Gastroesophageal sphincter (tissue), 4 donors: Measurements from ENCODE around the gene HPSE2. TPM values are rescaled to one million over a fixed set of nuclear protein-coding genes. Genes with fewer than 3 reads are reported as not detected.
"Not testable (repeated sequence)": the region's sequence is repeated elsewhere in the genome, so short reads cannot be mapped to it uniquely, and the experiment has no call there.

Source experiments
- ATAC-seq: fragments of 150-250 bp; one replicate; pipeline ENCODE4 v1.9.1; 2016; ENCODE audit warnings: mild to moderate bottlenecking, moderate library complexity
- H3K27ac ChIP-seq, 4 donors: fragments of 200-600 bp; sonication (generic) in 3 of 4; 1 replicate in 3 of 4; 2 replicates in 1 of 4; pipeline ENCODE4 v1.5.1; 2016 to 2019
- H3K27me3 ChIP-seq: fragments of 200-600 bp; sonication (generic); one replicate; pipeline ENCODE4 v1.5.1; 2019
- H3K36me3 ChIP-seq, 2 donors: fragments of 200-600 bp; sonication (generic); one replicate each; pipeline ENCODE4 v1.5.1; 2019; ENCODE audit warnings: control low read depth in 1 of 2
- H3K4me1 ChIP-seq, 3 donors: fragments of 200-600 bp; sonication (generic); 1 replicate in 2 of 3; 2 replicates in 1 of 3; pipeline ENCODE4 v1.5.1; 2016 to 2019; ENCODE audit warnings: control low read depth in 2 of 3
- H3K4me3 ChIP-seq, 2 donors: fragments of 200-600 bp; sonication (generic); one replicate each; pipeline ENCODE4 v1.5.1; 2019; ENCODE audit warnings: mild to moderate bottlenecking in 1 of 2, moderate library complexity in 1 of 2
- H3K9me3 ChIP-seq, 3 donors: fragments of 200-600 bp; sonication (generic); one replicate each; pipeline ENCODE4 v1.5.1; 2017 to 2019; ENCODE audit warnings: control low read depth in 2 of 3
- EP300 ChIP-seq: sonication (generic); formaldehyde crosslinking; IDR thresholded peaks from one replicate; pipeline ENCODE4 v1.6.1; 2017; ENCODE audit warnings: antibody characterized with exemption, mild to moderate bottlenecking
- POLR2A ChIP-seq, 2 donors: fragments of 450-650 bp; IDR thresholded peaks; one replicate each; pipeline ENCODE4 v1.6.1; 2017; ENCODE audit warnings: antibody characterized with exemption in 2 of 2, mild to moderate bottlenecking in 2 of 2, moderate library complexity in 1 of 2
- POLR2AphosphoS5 ChIP-seq: sonication (generic); formaldehyde crosslinking; IDR thresholded peaks from one replicate; pipeline ENCODE4 v1.6.1; 2017; ENCODE audit warnings: antibody characterized with exemption
- WGBS, 2 donors: methylation state at CpG; one replicate each; pipeline ENCODE4 v1.1.5; 2018; ENCODE audit warnings: low coverage in 1 of 2; 5-methylcytosine and 5-hydroxymethylcytosine counted together
- total RNA-seq, 4 donors: library from RNA; depleted of rRNA; stranded (reverse); fragments of >200 nt; gene quantifications; one replicate each; pipeline ENCODE4 v1.1.0, GENCODE V29; 2016
- TF ChIP-seq, protein P1 (sequence below), 4 experiments: fragments of 200-600 bp in 2 of 4; fragments of 450-650 bp in 2 of 4; sonication (generic) in 1 of 4; IDR thresholded peaks; one replicate each; pipeline ENCODE4 v1.5.1; 2017 to 2019; ENCODE audit warnings: antibody characterized with exemption in 4 of 4, mild to moderate bottlenecking in 2 of 4, moderate library complexity in 2 of 4

HPSE2 gene
- total RNA-seq, 4 donors from 2014 or later: 19.1 to 74.5 (median 58.8) TPM

DNA sequence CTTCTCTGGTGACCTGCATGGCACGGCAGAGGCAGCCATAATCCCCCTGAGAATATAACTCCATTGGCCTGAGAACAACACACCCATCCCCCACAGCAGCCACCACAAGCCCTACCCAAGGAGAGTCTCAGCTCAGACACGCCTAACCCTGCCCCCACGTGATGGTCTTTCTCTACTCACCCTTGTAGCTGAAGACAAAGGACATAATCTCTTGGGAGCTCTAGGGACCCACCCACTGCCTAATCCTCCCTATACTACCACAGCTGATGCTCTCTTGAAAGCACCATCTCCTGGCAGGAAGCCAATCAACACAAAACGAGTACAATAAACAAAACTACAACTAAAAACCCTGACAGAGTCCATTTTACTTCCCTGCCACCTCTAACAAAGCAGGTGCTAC lies 30.7 kb upstream of the HPSE2 start:
- ATAC-seq: no peak
- no peak overlapping the region for H3K4me3 ChIP-seq

DNA sequence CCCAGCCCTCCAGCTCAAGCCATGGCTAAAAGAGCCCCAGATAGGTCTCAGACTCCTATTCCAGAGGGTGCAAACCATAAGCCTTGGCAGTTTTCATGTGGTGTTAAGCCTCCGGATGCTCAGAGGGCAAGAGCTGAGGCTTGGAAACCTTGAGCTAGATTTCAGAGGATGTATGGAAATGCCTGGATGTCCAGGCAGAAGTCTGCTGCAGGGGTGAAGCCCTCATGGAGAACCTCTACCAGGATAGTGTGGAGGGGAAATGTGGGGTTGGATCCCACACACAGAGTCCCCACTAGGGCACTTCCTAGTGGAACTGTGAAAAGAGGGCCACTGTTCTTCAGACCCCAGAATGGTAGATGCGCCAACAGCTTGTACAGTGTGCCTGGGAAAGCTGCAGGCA lies 13.2 kb upstream of the HPSE2 start:
- Histone ChIP-seq H3K27ac (no peak overlapping the region), H3K36me3 (no peaks in the 10 kb centered on the region), H3K4me1 (peaks cover 0 to 16% (median 0%) of the 10 kb centered on the region in 3 donors), H3K9me3 (peaks cover 0 to 7% (median 0%) of the 10 kb centered on the region in 3 donors), H3K4me3 (no peak overlapping the region), H3K27me3 (no peaks in the 10 kb centered on the region)
- ATAC-seq: no peak
- no peak for TF ChIP-seq POLR2AphosphoS5
- no peak for TF ChIP-seq EP300
- no peak for TF ChIP-seq POLR2A (IDR thresholded peaks at IDR 0.05)
- TF ChIP-seq, protein P1, sequence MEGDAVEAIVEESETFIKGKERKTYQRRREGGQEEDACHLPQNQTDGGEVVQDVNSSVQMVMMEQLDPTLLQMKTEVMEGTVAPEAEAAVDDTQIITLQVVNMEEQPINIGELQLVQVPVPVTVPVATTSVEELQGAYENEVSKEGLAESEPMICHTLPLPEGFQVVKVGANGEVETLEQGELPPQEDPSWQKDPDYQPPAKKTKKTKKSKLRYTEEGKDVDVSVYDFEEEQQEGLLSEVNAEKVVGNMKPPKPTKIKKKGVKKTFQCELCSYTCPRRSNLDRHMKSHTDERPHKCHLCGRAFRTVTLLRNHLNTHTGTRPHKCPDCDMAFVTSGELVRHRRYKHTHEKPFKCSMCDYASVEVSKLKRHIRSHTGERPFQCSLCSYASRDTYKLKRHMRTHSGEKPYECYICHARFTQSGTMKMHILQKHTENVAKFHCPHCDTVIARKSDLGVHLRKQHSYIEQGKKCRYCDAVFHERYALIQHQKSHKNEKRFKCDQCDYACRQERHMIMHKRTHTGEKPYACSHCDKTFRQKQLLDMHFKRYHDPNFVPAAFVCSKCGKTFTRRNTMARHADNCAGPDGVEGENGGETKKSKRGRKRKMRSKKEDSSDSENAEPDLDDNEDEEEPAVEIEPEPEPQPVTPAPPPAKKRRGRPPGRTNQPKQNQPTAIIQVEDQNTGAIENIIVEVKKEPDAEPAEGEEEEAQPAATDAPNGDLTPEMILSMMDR (IDR thresholded peaks at IDR 0.05): no peak
- 88 to 100% methylated on average over 1 of the region's 2 CpGs for WGBS, 2 donors

More for the DNA sequence above, 30.7 kb upstream of the HPSE2 start:
- Histone ChIP-seq H3K9me3 (peaks cover 0 to 15% (median 0%) of the 10 kb centered on the region in 3 donors), H3K4me1 (no peaks in the 10 kb centered on the region), H3K27me3 (no peaks in the 10 kb centered on the region), H3K36me3 (no peaks in the 10 kb centered on the region), H3K27ac (no peak overlapping the region)
- WGBS, 2 donors: 50% methylated on average over 2 of the region's 4 CpGs; no CpG with 5 or more reads in 1 of the 2 donors
- TF ChIP-seq POLR2AphosphoS5: no peak
- no peak for TF ChIP-seq POLR2A (IDR thresholded peaks at IDR 0.05)
- no peak for TF ChIP-seq EP300
- TF ChIP-seq, protein P1 (IDR thresholded peaks at IDR 0.05): no peak

DNA sequence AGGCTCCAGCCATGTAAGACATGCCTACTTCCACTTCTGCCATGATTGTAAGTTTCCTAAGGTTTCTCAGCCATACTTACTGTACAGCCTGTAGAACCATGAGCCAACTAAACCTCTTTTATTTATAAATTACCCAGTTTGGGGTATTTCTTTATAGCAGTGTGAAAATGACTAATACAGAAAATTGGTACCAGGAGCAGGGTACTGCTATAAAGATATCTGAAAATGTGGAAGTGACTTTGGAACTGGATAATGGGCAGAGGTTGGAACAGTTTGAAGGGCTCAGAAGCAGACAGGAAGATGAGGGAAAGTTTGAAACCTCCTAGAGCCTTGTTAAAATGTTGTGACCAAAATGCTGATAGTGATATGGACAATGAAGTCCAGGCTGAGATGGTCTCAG lies 12.2 kb upstream of the HPSE2 start:
- not testable (repeated sequence) for H3K27me3 ChIP-seq, H3K36me3 ChIP-seq, H3K27ac ChIP-seq, H3K4me3 ChIP-seq, H3K9me3 ChIP-seq, ATAC-seq
- H3K4me1 ChIP-seq: peaks cover 0 to 16% (median 0%) of the 10 kb centered on the region in 3 donors

DNA sequence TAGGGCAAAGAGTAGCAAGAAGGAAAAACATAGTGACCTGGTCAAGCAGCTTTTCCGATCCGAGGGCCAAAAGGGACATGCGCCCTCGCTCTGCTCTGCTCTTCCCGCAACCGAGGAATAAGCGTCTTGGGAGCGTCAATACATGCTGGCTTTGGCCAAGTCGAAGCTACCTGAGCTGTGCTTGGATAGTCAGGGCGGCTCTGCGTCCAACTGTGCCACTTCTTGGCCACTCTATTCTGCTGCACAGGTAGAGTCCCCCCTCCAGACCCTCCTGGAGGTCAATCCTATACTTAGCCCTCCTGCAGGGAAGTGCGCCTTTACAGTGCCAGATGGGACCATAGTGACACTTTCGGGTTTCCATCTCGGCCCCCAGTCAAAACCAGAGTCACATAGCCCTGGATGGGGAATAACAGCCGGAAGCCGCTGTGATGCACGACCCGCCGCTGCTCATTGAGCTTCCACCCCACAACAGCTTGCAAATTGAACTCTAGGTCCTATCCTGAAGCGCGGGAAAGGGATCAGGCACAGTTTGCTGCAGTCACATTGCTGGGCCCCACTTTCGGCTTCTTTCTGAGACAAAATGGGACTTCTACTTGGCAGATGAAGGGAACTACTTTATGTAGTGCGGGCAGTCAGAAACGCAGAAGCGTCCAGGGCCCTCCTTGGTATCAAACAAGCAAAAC lies 1.1 kb upstream of the HPSE2 start:
- Histone ChIP-seq H3K36me3 (no peaks in the 10 kb centered on the region), H3K9me3 (no peaks in the 10 kb centered on the region), H3K4me3 (peak overlapping the region; percentile 31 to 65), H3K27me3 (peaks cover 42% of the 10 kb centered on the region), H3K27ac (peak overlapping the region; percentile 31 to 92 (median 92)), H3K4me1 (peaks cover 0 to 57% (median 0%) of the 10 kb centered on the region in 3 donors)
- ATAC-seq: no peak
- WGBS, 2 donors: 46 to 54% methylated on average over 7 to 11 of the region's 25 CpGs
- TF ChIP-seq EP300 (no peak), POLR2AphosphoS5 (no peak), POLR2A (IDR thresholded peaks at IDR 0.05) (no peak)
- TF ChIP-seq, protein P1 (IDR thresholded peaks at IDR 0.05): no peak

DNA sequence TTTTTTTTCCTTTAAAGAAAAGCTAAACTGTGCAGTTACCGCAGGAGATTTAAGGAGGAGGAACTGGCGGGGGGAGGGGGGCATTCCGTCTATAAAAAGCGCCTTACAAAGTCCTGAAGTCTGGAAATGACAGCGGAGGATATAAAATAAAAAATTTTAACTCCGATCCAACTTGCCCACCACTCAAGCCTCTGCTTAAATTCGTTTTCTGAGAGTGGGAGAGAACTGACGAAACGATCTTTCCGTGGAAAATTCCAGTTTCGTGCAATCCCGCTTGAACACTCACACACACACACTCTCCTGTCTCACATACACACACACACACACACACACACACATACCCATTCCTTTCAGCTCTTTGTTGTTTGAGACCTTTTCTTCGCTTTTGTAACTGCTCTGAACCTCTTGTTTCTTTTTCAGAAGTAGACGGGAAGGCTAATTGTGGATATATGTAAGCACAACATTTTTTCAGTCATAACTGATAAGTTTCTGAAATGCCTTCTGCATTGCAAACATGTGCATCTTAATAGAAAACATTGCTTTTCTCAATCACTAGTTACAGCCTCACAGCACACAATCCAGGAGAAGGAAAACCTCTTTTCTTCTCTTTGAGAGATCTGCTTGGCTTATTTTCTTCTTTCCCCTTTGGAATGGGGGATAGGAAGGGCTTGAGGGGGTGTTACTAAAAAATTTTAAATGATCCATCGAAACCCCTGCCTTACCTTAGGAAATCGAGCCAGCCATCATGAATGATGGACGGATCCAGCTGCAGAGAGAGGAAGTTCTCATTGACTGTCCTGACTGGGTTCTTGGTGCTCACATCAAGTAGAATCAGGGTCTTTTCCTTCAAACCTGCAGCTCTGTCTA lies 628 bp downstream of the HPSE2 start:
- Histone ChIP-seq H3K36me3 (no peaks in the 10 kb centered on the region), H3K27ac (peak overlapping the region; percentile 31 to 92 (median 92)), H3K4me1 (peaks cover 0 to 57% (median 0%) of the 10 kb centered on the region in 3 donors), H3K9me3 (no peaks in the 10 kb centered on the region), H3K4me3 (peak overlapping the region; percentile 31 to 65), H3K27me3 (peaks cover 42% of the 10 kb centered on the region)
- 0 to 1% methylated on average over 5 to 14 of the region's 17 CpGs for WGBS, 2 donors
- TF ChIP-seq EP300 (no peak), POLR2AphosphoS5 (no peak), POLR2A (IDR thresholded peaks at IDR 0.05) (no peak)
- TF ChIP-seq, protein P1 (IDR thresholded peaks at IDR 0.05): no peak
- no peak for ATAC-seq
